Neural cell (in vitro differentiated cells): Measurements from ENCODE around the gene IWS1. TPM values are rescaled to one million over a fixed set of nuclear protein-coding genes. Genes with fewer than 3 reads are reported as not detected.

Experiments
- H2AFZ ChIP-seq: fragments of 200-600, 300-800 bp; sonication (generic), shearing (Covaris generic); 2 replicates; pipeline ENCODE4 v1.6.0; 2014; ENCODE audit warnings: low read depth, mild to moderate bottlenecking, antibody characterized with exemption, low read length, moderate library complexity
- H3F3A ChIP-seq: fragments of 200-600 bp; shearing (Covaris generic); 2 replicates; pipeline ENCODE4 v1.6.1; 2016; ENCODE audit warnings: mild to moderate bottlenecking, moderate library complexity, mixed read lengths, antibody characterized with exemption, low read length; ENCODE audit not compliant: insufficient read depth, poor library complexity, severe bottlenecking
- H3K27ac ChIP-seq: fragments of 200-600, 300-800 bp; sonication (generic), shearing (Covaris generic); 2 replicates; pipeline ENCODE4 v1.5.1; 2014; ENCODE audit warnings: mild to moderate bottlenecking, low read length, moderate library complexity
- H3K27me3 ChIP-seq: fragments of 300-800, 200-600 bp; sonication (generic), shearing (Covaris generic); 2 replicates; pipeline ENCODE4 v1.6.0; 2014; ENCODE audit warnings: mild to moderate bottlenecking, low read depth, low read length, moderate library complexity; ENCODE audit not compliant: insufficient read depth
- H3K36me3 ChIP-seq: fragments of 300-800, 200-600 bp; sonication (generic), shearing (Covaris generic); 2 replicates; pipeline ENCODE4 v1.5.1; 2014; ENCODE audit warnings: mild to moderate bottlenecking, antibody characterized with exemption, low read length, moderate library complexity; ENCODE audit not compliant: insufficient read depth
- H3K4me2 ChIP-seq: fragments of 300-800, 200-600 bp; sonication (generic), shearing (Covaris generic); 2 replicates; pipeline ENCODE4 v1.6.0; 2014; ENCODE audit warnings: mild to moderate bottlenecking, low read length
- H3K4me3 ChIP-seq: fragments of 300-800, 200-600 bp; sonication (generic), shearing (Covaris generic); 2 replicates; pipeline ENCODE4 v1.5.1; 2014; ENCODE audit warnings: mild to moderate bottlenecking, low read length, moderate library complexity
- H3K79me2 ChIP-seq: fragments of 200-600 bp; shearing (Covaris generic); replicated peaks from 2 replicates; pipeline ENCODE4 v1.6.0; 2014; ENCODE audit warnings: mild to moderate bottlenecking, low read length, moderate library complexity; ENCODE audit not compliant: insufficient read depth
- H3K9ac ChIP-seq: fragments of 300-800, 200-600 bp; sonication (generic), shearing (Covaris generic); 2 replicates; pipeline ENCODE4 v1.6.1; 2016; ENCODE audit warnings: mild to moderate bottlenecking, low read length, mixed read lengths
- H3K9me2 ChIP-seq: fragments of 200-600 bp; shearing (Covaris generic); 2 replicates; pipeline ENCODE4 v1.6.1; 2016; ENCODE audit warnings: mild to moderate bottlenecking, low read length, mixed read lengths; ENCODE audit not compliant: insufficient read depth
- H3K9me3 ChIP-seq: fragments of 200-600, 300-800 bp; sonication (generic), shearing (Covaris generic); 2 replicates; pipeline ENCODE4 v1.6.1; 2016; ENCODE audit warnings: mild to moderate bottlenecking, mixed run types, low read length, moderate library complexity, mixed read lengths
- H4K20me1 ChIP-seq: fragments of 200-600 bp; shearing (Covaris generic); 2 replicates; pipeline ENCODE4 v1.6.1; 2016; ENCODE audit warnings: mild to moderate bottlenecking, mixed run types; ENCODE audit not compliant: insufficient read depth
- CTCF ChIP-seq: fragments of 450-650 bp; IDR thresholded peaks from 2 replicates; pipeline ENCODE4 v1.5.1; 2014; ENCODE audit warnings: antibody characterized with exemption, mild to moderate bottlenecking, moderate library complexity; ENCODE audit not compliant: poor library complexity, severe bottlenecking
- EP300 ChIP-seq: fragments of 450-650 bp; conservative IDR thresholded peaks from 2 replicates; pipeline ENCODE4 v1.6.1; 2014; ENCODE audit warnings: antibody characterized with exemption, mild to moderate bottlenecking, moderate library complexity; ENCODE audit not compliant: poor library complexity, severe bottlenecking
- EZH2 ChIP-seq: fragments of 200-600, 300-800 bp; shearing (Covaris generic), sonication (generic); IDR thresholded peaks from 2 replicates; pipeline ENCODE4 v1.6.1; 2014; ENCODE audit warnings: antibody characterized with exemption, low read length, borderline replicate concordance, mild to moderate bottlenecking; ENCODE audit not compliant: insufficient read depth, poor library complexity, severe bottlenecking
- MXI1 ChIP-seq: fragments of 450-650 bp; conservative IDR thresholded peaks from 2 replicates; pipeline ENCODE4 v1.6.1; 2014; ENCODE audit warnings: antibody characterized with exemption, mild to moderate bottlenecking; ENCODE audit not compliant: poor library complexity, severe bottlenecking
- POLR2AphosphoS5 ChIP-seq: IDR thresholded peaks from 2 replicates; pipeline ENCODE4 v1.6.1; 2012
- RAD21 ChIP-seq: fragments of 450-650 bp; conservative IDR thresholded peaks from 2 replicates; pipeline ENCODE4 v1.6.1; 2014; ENCODE audit warnings: antibody characterized with exemption, mild to moderate bottlenecking, moderate library complexity
- REST ChIP-seq: IDR thresholded peaks from 2 replicates; pipeline ENCODE4 v1.6.1; 2012; ENCODE audit warnings: borderline replicate concordance
- SMC3 ChIP-seq: fragments of 450-650 bp; conservative IDR thresholded peaks from 2 replicates; pipeline ENCODE4 v1.6.1; 2014; ENCODE audit warnings: antibody characterized with exemption, mild to moderate bottlenecking, moderate library complexity; ENCODE audit not compliant: poor library complexity
- TAF1 ChIP-seq: IDR thresholded peaks from 2 replicates; pipeline ENCODE4 v1.6.1; 2012; ENCODE audit warnings: low read depth
- polyA plus RNA-seq: library from polyadenylated mRNA; depleted of rRNA; stranded (reverse); fragments of >200 nt; gene quantifications from 2 replicates; pipeline ENCODE4 v1.2.3, GENCODE V29; 2014

IWS1 gene
- polyA plus RNA-seq, 1 donor from 2014 or later, result 49.3 TPM

DNA sequence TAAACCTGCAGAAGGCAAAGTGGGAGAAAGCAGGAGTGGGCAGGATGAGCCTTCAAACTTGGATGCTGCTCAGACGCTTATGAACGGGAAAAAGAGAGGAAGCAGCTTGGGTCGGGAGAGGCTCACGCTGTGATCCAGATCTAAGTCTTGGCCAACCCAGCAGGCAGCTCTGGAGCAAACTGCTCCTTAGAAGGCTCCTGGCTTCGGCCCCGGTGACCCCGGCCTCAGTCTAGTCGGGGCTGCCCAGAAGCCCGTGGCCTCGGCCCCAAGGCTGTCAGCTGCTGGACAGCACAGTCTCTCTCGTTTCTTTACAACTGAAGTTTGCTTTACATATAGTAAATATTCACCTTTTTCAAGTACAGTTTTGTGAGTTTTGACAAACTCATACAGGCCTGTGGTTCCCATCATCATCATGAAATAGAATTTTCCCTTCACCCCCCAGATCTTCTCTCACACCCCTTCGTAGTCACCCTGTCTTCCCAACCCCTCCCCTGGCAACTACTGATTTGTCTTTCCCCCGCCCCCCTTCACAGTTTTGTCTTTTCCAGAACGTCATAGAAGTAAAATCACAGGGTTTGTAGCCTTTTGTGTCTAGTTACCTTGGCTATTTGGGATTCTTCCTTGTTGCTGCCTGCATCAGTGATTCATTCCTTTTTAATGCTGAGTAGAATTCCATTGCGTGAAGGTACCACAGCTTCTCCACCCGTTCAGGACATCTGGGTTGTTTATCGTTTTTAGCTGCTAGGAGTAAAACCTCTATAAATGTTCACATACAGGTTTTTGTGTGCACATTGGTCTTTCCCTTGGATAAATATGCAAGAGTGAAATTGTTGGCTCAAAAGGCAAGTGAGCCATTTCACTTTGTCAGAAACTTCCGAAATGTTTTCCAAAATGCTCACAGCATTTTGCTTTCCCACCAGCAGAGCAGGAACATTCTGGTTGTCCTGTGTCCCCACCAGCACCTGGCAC, 44.3 kb upstream of the IWS1 start:
- Histone ChIP-seq H3K4me2 (no peak overlapping the region), H3K79me2 (no peaks in the 10 kb centered on the region), H3K27me3 (no peaks in the 10 kb centered on the region), H3K36me3 (no peaks in the 10 kb centered on the region), H4K20me1 (no peaks in the 10 kb centered on the region), H3K9me2 (no peaks in the 10 kb centered on the region), H3K4me3 (no peak overlapping the region), H2AFZ (no peak overlapping the region), H3K27ac (no peak overlapping the region), H3F3A (no peaks in the 10 kb centered on the region), H3K9me3 (no peaks in the 10 kb centered on the region), H3K9ac (no peak overlapping the region)
- TF ChIP-seq POLR2AphosphoS5, result no peak
- no peak for TF ChIP-seq MXI1
- no peak for TF ChIP-seq TAF1
- TF ChIP-seq RAD21, result no peak
- TF ChIP-seq SMC3, result no peak
- TF ChIP-seq EZH2, result no peak
- no peak for TF ChIP-seq REST
- no peak for TF ChIP-seq CTCF
- no peak for TF ChIP-seq EP300

GRCh38 chr2:127569666-127570065, 43.4 kb upstream of the IWS1 start:
- no peak overlapping the region for H3K4me2 ChIP-seq
- no peaks in the 10 kb centered on the region for H3K79me2 ChIP-seq
- H3K9me3 ChIP-seq, result no peaks in the 10 kb centered on the region
- no peak overlapping the region for H3K9ac ChIP-seq
- H3K4me3 ChIP-seq, result no peak overlapping the region
- H2AFZ ChIP-seq, result no peak overlapping the region
- H3K9me2 ChIP-seq, result no peaks in the 10 kb centered on the region
- no peaks in the 10 kb centered on the region for H3F3A ChIP-seq
- TF ChIP-seq CTCF (no peak), RAD21 (no peak)
- H4K20me1 ChIP-seq, result no peaks in the 10 kb centered on the region
- H3K36me3 ChIP-seq, result no peaks in the 10 kb centered on the region
- no peak overlapping the region for H3K27ac ChIP-seq
- no peaks in the 10 kb centered on the region for H3K27me3 ChIP-seq
